HG02973 (cell line): ENCODE results near the gene TNFRSF1B.
"Not testable (repeated sequence)": the region's sequence is repeated elsewhere in the genome, so short reads cannot be mapped to it uniquely, and the experiment has no call there.

ENCODE experiments used
- ATAC-seq: cut with Tn5 transposase; IDR thresholded peaks from one replicate; pipeline ENCODE4 v1.9.1; 2021; ENCODE audit warnings: moderate library complexity; ENCODE audit not compliant: unreplicated experiment

The TNFRSF1B gene

GRCh38 chr1:12209495-12209832 lies 42.7 kb downstream of the TNFRSF1B start:
- ATAC-seq: no peak

- no peak for ATAC-seq
These were observed 48.5 kb downstream of the TNFRSF1B start for GRCh38 chr1:12215118-12215961.

- no peak for ATAC-seq
These were observed 53.0 kb downstream of the TNFRSF1B start for GRCh38 chr1:12219800-12220199.

DNA sequence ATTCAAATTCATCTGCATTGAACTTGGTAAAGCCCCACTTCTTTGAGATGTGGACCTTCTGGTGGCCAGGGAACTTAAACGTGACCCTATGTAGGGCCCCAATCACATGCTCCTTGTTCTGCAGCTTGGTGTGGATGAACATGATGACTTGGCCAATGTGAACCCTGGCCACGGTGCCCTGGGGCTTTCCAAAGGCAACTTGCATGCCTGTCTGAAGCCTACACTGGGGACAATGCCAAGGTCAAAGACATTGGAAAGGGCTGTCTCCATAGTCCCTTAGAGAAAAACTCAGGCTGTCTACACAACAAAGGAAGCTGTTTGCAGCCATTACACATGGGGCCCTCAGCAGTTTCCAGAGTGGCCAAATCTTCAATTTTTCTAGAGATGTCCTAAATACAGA lies 54.1 kb downstream of the TNFRSF1B start:
- ATAC-seq: no peak

GRCh38 chr1:12222700-12223099 lies 55.9 kb downstream of the TNFRSF1B start:
- not testable (repeated sequence) for ATAC-seq

DNA sequence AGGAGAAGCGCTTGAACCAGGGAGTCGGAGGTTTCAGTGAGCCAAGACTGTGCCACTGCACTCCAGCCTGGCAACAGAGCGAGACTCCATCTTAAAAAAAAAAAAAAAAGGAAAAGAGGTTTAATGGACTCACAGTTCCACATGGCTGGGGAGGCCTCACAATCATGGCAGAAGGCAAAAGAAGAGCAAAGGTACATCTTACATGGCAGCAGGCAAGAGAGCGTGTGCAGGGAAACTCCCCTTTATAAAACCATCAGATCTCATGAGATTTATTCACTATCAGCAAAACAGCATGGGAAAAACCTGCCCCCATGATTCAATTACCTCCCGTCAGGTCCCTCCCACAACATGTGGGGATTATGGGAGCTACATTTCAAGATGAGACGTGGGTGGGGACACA lies 57.3 kb downstream of the TNFRSF1B start:
- not testable (repeated sequence) for ATAC-seq

- no peak for ATAC-seq
These were observed 62.2 kb downstream of the TNFRSF1B start for GRCh38 chr1:12228979-12229378.

DNA sequence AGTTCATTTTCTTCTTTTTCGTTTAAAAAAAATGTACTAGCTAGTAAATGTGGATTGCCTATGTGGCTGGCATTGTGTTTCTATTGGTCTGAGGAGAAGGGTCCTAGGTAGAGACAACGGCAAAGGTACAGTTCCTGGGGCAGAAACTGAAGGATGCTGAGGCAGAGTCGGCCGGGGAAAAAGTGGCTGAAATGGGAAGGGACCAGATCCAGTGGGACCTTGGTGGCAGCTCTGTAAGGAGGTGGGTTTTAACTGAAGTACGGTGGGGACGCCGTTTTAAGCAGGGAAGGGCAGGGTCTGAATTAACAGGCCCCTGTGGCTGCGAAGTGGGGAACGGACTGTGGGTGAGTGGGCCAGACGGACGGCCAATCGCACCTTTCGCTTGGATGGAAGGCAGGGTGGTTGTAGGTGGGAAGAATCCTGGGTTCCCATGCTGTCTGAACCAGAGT lies 62.6 kb downstream of the TNFRSF1B start:
- no peak for ATAC-seq

- ATAC-seq: peak; percentile 84
These were observed 63.2 kb downstream of the TNFRSF1B start, which contains the start of gene VPS13D for GRCh38 chr1:12229835-12230548. VPS13D (plus strand) TSS chr1:12230030; CDS start chr1:12234267, 4,237 bp downstream.

DNA sequence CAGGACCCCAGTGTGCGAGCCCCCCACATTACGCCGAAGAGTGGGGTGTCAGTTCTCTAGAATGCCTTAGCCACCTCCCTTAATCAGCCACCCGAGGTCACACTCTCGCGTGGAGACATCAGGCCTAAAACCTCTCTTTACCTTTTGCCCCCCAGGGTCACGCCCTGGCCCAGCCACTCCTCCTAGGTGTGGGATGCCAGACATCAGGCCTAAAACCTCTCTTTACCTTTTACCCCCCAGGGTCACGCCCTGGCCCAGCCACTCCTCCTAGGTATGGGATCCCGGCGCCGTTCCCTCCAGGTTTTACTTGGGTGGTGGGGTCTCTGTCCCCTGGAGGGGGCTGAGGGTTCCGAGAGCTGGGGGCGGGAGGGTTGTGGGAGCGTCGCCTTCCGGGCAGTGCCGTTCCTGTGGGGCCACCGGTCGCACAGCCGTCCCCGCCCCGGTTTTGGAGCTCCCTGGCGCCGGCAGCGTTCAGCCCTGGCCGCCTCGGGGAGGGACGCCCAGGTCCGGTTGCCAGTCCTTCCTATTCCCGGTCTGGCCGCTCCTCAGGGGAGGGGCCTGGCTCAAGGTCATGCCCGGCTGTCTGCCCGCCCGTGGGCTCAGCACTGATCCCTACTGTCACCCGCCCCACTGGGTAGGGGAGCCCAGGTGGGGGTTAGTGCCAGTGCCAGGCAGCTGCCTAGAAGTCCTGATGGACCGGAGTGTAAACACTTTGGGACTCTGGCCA lies 63.9 kb downstream of the TNFRSF1B start:
- peak; percentile 24 for ATAC-seq

DNA sequence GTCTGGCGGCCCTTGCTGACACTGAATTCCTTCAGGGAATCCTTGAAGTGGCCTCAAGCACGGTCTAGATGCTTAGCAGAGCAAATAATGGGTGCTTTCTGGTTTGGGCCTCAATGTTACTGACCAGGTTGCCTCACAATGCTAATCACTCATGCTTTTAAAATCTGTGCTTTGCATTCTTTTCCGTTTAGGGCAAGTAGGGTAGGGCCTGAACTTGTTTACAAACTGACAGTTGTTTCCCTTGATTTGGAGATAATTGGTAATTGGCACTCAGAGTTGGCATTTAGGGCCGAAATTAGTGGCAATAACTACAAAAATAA lies 64.4 kb downstream of the TNFRSF1B start:
- no peak for ATAC-seq

DNA sequence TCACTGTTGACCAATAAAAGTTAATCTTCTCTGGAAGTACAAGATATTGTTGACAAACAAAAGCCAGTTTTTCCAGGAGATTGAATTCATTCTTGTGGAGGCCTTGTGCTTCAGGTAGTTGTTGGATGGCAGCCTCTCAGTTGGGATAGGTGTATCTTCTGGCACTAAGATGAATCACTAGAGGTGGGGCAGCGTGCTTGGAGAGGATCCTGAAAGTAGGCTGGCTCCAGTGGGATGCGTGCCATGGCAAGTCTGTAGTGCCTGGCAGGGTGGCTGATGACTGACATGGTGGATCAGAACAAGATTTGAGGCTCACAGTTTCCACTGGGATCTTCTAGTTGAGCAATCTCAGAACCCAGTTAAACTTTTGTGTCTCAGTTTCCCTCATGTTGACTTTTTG lies 65.4 kb downstream of the TNFRSF1B start:
- ATAC-seq: no peak

GRCh38 chr1:12244078-12244477 lies 77.3 kb downstream of the TNFRSF1B start:
- ATAC-seq: no peak

DNA sequence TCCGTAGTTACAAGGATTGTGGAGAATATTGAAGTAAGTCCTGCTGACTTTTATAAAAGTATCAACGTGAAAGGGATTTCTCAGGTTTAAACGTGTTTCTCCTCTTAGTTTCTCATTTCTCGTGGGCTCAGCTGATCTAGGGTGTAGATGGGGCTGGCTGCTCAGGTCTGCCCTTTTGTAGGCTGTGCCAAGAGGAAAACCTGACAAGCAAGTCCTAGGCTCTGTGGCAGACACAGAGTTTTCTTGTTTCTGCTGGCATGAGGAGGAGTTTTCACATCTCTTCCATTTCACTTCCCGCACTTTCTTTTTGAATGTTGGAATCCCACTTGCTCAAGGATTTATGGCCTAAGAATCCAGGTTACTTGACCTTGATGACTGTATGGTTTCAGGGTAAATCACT lies 77.8 kb downstream of the TNFRSF1B start:
- no peak for ATAC-seq

- no peak for ATAC-seq
These were observed 78.3 kb downstream of the TNFRSF1B start for GRCh38 chr1:12245116-12245515.

GRCh38 chr1:12245733-12246132 lies 78.9 kb downstream of the TNFRSF1B start:
- no peak for ATAC-seq

- no peak for ATAC-seq
These were observed 79.8 kb downstream of the TNFRSF1B start for GRCh38 chr1:12246584-12246983.

DNA sequence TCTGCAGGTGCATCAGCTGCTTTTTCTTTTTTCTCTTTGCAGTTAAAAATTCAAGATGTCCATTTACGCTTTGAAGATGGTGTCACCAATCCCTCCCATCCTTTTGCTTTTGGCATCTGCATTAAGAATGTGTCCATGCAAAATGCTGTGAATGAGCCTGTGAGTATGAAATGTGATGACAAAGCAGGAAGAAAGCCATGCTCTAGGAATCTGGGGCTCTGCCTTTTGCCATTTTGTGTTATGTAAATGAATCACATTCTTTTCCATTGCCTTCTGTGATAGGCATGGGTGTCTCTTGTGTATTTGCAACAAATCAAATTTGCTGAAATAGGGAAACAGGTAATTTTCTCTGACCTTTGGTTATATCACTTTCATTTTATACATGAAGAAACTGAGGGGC lies 82.4 kb downstream of the TNFRSF1B start:
- no peak for ATAC-seq

- no peak for ATAC-seq
These were observed 83.0 kb downstream of the TNFRSF1B start for GRCh38 chr1:12249748-12250147.

DNA sequence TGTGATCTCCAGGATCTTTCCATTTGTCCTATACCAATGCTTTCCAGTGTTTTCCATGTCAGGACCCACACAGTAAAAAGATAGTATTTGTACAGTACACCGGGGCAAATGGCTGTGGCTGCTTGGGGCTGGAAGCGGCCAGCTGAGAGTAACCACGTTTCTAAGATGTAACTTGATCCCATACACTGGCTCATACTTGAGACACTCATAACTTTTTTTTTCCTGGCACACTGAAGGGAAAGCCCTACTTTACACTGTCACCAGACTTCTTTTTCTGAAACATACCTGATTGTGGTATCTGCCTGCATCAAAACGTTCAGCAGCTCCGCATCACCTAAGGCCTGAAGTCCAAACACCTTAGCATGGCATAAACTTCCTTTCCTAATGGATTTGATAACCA lies 84.7 kb downstream of the TNFRSF1B start:
- ATAC-seq: no peak

GRCh38 chr1:12255913-12256312 lies 89.1 kb downstream of the TNFRSF1B start:
- ATAC-seq: no peak

GRCh38 chr1:12258272-12258671 lies 91.5 kb downstream of the TNFRSF1B start:
- no peak for ATAC-seq
